CD4-positive, alpha-beta T cell treated with Interleukin-6 for 4 hours (primary cell): ENCODE data around the gene CLCN4.
A peak's percentile ranks its signal among the peaks of the same experiment; 100 is the strongest.

Experiments used
- DNase-seq: peaks from one replicate; pipeline ENCODE4 v3.0.0-alpha.2; 2020; ENCODE audit warnings: mixed read lengths

CLCN4 gene

DNA sequence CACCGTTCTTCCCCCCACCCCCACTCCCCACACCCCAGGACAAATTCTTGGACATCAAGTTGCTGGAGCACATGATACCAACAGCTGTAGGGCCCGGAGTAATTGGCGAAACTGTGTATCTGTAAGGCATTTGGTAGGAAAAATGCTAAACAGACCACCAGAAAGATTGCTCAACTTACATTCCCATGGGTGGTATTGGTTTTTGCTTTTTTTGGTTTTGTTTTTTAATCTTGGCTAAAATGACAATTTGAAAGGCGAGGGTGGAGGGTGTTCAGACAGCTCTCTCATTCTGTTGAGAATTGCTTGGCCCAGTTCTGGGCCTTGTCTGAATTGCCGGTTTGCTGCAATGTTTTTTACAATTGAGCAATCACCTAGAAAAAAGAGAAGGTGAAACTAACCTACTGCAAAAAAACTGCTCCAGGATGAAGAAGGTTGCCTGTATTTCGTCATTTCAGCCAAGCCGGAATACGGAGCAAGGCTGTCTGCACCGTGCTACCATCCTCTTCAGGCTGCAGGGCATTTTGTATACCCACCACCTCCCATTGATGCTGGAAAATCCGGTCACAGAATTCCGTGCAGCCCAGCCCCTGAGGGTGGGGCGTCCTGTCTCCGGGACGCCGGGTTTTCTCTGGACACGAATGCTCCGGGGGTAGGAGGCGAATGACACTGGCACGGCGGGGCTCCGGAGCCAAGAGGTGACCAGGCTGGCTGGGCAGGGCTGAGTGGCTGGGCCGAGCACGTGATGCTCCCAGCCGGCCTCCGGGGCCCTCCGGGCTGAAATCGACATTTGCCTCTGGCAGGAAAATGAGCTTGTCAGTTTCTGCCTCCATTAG, at the start of gene CLCN4:
Gene CLCN4 (plus strand): TSS at position 777 of the 833 bp plus-strand sequence. CDS start 28,058 bp downstream, outside the sequence.
- DNase-seq, result no peak

- no peak for DNase-seq
Measured at GRCh38 chrX:10107483-10107882, 49.3 kb upstream of the CLCN4 start.

DNA sequence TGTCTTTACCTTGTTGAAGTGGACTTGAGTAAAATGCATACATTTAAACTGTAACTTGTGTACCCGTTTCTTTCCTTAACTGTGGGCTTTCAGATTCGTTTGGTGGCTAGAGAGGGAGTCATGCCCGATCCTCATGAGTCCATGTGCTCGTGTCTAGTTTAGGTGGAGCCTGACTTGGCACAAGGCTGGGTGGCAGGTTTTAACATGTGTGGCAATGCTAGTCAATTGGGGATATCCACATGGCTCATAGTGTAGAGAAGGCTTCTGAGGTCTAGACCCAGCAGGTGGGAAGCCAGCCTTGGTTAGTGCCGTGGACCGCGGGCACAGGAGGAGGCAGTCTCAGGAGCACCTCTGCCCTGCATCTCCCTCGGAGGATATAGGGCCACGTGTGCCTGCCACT, 48.5 kb upstream of the CLCN4 start:
- peak; percentile 36 for DNase-seq

DNA sequence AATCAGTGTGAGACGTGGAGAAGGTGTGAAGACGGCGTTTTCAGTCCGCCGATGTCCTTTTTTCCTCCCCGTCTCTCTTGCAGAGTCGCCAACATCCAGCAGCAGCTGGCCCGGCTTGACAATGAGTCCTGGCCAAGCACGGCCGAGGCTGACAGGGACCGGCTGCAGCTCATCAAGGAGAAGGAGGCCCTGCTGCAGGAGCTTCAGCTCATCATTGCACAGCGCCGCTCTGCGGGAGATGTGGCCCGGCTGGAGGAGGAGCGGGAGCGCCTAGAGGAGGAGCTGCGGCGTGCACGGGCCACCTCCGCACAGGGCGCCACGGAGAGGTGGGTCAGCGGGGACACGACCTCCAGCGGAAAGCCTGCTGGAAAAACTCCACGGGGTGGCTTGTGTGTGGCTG, 47.1 kb upstream of the CLCN4 start:
- DNase-seq, result no peak

GRCh38 chrX:10110316-10110935, 46.3 kb upstream of the CLCN4 start:
- DNase-seq, result peak; percentile 11

- peak; percentile 74 for DNase-seq
Measured at GRCh38 chrX:10110984-10111363, 45.8 kb upstream of the CLCN4 start.

GRCh38 chrX:10111364-10112148, 45.2 kb upstream of the CLCN4 start:
- DNase-seq, result peak; percentile 76

DNA sequence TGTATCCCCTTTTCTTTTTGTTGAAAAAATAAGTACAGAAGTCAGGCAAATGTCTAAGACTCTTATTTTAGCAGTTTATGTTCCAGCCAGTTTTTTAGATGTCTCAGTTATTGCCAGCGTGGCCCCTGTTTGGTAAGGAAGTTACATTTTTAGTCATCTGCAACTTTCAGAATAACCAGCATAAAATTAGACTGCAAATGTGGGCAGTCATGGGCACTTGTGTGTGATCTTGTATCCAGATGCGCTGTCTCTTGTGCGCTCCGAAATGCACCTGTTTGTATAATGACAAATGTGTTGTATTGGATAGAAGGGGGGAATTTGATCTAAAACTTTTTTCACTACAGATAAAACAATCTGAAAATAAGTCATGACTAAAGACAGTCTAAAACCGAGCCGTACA, 44.3 kb upstream of the CLCN4 start:
- DNase-seq, result no peak

GRCh38 chrX:10115082-10115481, 41.7 kb upstream of the CLCN4 start:
- DNase-seq, result no peak

- no peak for DNase-seq
Measured at GRCh38 chrX:10117301-10117700, 39.5 kb upstream of the CLCN4 start.

GRCh38 chrX:10117864-10118377, 38.9 kb upstream of the CLCN4 start:
- DNase-seq, result no peak

- no peak for DNase-seq
Measured at GRCh38 chrX:10118530-10118929, 38.2 kb upstream of the CLCN4 start.

DNA sequence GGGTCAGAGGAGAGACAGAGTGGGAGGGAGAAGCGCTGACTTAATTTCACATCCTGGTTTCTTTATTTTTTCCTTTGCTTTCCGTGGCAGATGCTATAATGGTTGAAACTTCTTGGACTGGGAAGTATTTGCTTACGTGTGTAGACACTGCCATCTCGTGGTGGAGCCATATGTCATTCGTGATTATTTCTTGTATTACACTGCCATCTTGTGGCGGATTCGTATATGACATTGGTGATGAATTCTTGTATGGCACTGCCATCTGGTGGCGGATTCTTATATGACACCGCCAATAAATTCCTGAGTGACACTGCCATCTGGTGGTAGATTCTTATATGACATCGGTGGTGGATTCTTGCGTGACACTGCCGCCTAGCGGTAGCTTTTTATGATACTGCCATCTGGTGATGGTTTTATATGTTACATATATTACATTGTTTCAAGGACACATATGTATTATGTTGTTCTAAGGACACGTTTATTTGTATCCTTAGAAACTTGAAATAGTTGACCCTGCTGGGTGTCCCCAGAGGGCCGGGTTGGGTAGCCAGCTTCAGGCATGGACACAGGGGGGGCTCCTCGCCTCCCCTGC, 37.3 kb upstream of the CLCN4 start:
- DNase-seq, result peak; percentile 85

DNA sequence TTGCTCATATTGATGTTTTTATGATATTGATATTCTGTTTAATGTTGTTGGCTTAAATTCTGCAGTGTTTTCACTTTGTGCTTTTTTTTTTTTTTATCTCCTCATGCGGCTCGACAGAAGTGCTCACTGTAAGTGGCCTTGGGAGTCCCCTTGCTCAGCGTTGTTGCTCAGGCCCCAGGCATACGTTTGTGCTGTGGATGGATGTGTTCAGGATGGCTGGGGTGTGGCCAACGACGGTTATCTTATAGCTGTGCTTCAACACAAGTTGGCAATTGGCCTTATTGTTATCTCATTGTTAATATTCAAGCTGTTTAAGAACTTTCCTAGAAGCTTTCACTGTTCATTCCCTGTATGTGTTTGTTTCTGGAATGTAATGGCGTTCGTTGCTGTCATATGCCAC, 36.4 kb upstream of the CLCN4 start:
- no peak for DNase-seq

- no peak for DNase-seq
Measured at GRCh38 chrX:10120828-10121227, 35.9 kb upstream of the CLCN4 start.

DNA sequence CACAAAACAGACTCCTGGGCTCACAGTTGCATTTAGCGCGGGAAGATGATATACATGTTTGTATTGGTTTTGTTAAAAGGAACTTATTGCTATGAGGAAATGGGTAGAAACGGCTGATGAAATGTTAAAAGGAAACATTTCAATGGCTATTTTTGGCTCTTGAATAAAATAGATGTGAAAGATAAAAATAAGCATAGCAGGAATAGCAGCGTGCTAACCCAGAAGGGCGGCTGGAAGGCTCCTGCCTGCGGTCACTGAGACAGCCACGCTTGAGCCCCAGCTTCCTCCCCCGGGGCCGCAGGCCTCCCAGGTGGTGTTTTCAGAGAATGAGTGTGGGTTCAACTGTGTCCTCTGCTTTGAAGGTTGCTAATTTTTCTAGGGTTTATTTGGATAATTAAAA, 35.0 kb upstream of the CLCN4 start:
- DNase-seq, result no peak

- DNase-seq, result no peak
Measured at GRCh38 chrX:10124506-10125247, 32.1 kb upstream of the CLCN4 start.

GRCh38 chrX:10125248-10125615, 31.5 kb upstream of the CLCN4 start:
- DNase-seq, result no peak

- DNase-seq, result no peak
Measured at GRCh38 chrX:10126044-10126443, 30.7 kb upstream of the CLCN4 start.

DNA sequence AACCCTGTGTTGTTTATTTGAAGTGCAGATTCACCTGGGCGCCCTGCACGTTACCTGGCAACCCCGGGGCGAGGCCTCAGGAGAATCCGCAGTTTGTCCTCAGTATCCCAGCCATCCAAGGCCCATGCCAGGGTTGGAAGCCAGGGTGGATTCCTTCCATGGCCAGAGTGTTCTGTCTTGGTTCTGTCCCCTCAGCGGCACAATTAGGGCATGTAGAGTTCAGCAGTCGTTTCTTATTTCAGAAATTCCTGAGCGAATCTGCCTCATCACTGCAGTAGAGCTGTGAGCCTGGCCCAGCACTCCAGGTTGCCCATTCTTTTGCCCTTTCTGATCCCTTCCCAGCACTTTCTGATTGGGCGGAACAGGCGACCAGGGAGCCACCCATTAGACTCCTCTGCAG, 29.9 kb upstream of the CLCN4 start:
- DNase-seq, result no peak

DNA sequence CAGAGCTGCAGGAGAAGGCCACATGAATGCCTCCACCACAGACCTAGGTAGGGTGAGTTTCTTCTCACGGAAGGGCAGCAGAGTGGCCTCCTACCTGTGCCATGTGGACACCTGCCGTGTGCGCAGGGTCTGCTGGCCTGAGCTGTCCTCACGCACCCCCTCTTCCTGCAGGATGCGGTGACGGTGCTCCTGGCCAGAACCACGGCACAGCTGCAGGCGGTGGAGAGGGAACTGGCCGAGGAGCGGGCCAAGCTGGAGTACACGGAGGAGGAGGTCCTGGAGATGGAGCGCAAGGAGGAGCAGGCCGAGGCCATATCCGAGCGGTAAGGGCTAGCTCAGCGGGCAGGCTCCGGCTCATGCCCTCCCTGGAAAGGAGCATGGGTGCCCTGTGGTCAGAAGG, 28.4 kb upstream of the CLCN4 start:
- DNase-seq, result no peak

DNA sequence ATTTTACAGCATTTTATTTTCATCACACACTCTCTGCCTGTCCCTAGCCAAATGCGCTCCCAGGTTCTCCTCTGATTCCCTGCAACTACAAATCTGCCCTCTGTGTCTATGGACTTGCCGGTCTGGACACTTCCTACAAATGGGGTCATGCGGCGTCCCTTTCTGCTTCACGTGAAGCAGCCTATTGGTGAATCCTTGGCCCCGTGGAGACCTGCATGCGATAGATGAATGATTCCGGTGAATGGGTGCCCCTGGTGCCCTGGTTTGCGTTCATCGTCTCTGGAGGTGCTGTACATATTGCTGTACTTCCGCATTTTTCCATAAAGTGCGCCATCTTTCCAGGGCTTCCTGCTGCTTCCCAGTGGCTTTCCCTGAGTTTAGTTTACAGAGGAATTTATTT, 27.5 kb upstream of the CLCN4 start:
- no peak for DNase-seq
